ENCODE results near the gene CGREF1.

CGREF1 gene

DNA sequence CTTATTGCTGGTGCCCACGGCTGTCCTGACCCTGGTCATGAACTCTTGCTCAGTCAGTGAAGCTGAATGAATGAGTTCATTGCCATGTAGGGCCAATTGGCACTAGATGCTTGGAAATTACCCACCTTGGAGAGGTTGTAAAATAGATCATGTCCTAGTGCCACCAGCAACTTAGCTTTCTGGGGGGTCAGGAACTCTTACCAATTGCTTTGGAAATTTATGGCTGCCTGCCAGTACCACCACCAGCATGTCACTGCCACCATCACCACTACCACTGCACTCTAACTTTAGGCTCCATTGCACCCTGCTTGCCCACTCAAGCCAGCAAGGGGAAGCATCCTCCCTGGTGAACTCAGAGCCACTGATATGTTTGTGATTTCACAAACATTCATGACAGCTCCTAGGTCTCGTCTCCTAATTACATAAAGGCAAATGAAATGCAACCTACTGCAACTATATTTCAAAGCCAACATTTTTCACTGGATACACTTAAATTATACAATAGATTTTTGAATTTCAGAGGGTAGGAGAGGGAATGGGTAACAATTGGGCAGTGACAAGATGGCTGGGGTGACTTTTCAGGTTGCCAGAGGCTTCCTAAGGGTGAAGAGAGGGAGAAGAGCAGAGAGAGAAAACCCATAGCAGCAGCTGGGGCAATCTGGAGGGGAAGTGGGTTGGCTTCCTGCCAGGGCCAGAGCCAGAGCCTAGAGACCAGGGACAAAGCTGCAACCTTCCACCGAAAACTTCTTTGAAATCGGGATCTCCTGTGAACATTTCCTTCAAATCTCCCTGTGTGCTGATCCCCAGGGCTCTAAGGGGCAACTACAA is 44.0 kb downstream of the CGREF1 start:
- DNase-seq (ENCODE audit: extremely low read depth, insufficient read length): peak; percentile 52
- H3K4me3 ChIP-seq (replicated peaks; ENCODE audit: low read depth, low read length): no peak overlapping the region
- no peaks in the 10 kb centered on the region for H3K27me3 ChIP-seq (replicated peaks; ENCODE audit: control insufficient read depth, insufficient read depth, low read length)
- no peaks in the 10 kb centered on the region for H3K36me3 ChIP-seq (ENCODE audit: control insufficient read depth, insufficient read depth, low read length)
- TF ChIP-seq, protein P1, sequence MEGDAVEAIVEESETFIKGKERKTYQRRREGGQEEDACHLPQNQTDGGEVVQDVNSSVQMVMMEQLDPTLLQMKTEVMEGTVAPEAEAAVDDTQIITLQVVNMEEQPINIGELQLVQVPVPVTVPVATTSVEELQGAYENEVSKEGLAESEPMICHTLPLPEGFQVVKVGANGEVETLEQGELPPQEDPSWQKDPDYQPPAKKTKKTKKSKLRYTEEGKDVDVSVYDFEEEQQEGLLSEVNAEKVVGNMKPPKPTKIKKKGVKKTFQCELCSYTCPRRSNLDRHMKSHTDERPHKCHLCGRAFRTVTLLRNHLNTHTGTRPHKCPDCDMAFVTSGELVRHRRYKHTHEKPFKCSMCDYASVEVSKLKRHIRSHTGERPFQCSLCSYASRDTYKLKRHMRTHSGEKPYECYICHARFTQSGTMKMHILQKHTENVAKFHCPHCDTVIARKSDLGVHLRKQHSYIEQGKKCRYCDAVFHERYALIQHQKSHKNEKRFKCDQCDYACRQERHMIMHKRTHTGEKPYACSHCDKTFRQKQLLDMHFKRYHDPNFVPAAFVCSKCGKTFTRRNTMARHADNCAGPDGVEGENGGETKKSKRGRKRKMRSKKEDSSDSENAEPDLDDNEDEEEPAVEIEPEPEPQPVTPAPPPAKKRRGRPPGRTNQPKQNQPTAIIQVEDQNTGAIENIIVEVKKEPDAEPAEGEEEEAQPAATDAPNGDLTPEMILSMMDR (IDR thresholded peaks at IDR 0.05; ENCODE audit: insufficient read depth, low read length, poor library complexity, severe bottlenecking): no peak

DNA sequence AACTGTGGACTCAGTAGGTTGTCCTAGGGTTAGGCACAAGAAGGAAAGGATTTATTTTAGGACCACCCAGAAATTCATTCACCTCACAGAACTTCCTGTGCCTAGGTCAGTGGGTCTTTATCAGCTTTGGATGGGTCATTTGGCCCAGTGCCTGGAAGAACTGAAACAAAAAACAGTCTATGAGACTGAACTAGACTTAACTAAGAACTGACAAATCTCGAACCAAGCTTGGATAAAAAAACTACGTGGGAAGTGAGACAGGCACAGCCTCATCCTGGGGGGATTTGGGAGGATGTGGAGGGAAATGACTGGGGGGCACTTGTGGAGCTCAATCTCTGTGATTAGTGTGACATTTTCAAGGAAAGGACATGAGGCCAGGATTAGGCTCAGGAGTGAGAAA is 45.1 kb downstream of the CGREF1 start:
- H3K27me3 ChIP-seq (replicated peaks; ENCODE audit: control insufficient read depth, insufficient read depth, low read length): no peaks in the 10 kb centered on the region
- no peak for DNase-seq (ENCODE audit: extremely low read depth, insufficient read length)
- TF ChIP-seq, protein P1 (IDR thresholded peaks at IDR 0.05; ENCODE audit: insufficient read depth, low read length, poor library complexity, severe bottlenecking): no peak
- H3K36me3 ChIP-seq (ENCODE audit: control insufficient read depth, insufficient read depth, low read length): peaks cover 7% of the 10 kb centered on the region
- H3K4me3 ChIP-seq (replicated peaks; ENCODE audit: low read depth, low read length): no peak overlapping the region

DNA sequence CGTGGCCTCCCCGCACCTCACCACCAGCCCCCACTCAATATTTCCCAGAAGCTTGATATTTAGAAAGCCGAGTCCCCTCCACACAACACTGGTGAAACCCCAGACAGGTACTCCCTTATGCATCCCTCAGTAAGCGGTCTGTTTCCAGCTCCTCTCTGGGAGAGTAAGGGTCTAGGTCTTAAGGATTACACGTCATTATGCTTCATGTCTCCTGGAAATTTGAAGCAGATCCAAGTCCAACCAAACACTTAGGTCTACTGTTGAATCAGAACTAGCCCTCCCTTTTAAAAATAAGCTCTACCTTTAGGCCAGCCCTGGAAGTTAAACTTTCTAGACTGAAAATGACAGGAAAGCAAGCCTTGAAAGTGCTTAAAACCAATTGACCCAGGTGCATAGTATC is 46.0 kb downstream of the CGREF1 start:
- Histone ChIP-seq H3K27me3 (replicated peaks; ENCODE audit: control insufficient read depth, insufficient read depth, low read length) (no peaks in the 10 kb centered on the region), H3K36me3 (ENCODE audit: control insufficient read depth, insufficient read depth, low read length) (peaks cover 11% of the 10 kb centered on the region), H3K4me3 (replicated peaks; ENCODE audit: low read depth, low read length) (no peak overlapping the region)
- TF ChIP-seq, protein P1 (IDR thresholded peaks at IDR 0.05; ENCODE audit: insufficient read depth, low read length, poor library complexity, severe bottlenecking): no peak
- DNase-seq (ENCODE audit: extremely low read depth, insufficient read length): no peak

GRCh38 chr2:27071990-27072830 is 46.7 kb downstream of the CGREF1 start:
- H3K27me3 ChIP-seq (replicated peaks; ENCODE audit: control insufficient read depth, insufficient read depth, low read length): no peaks in the 10 kb centered on the region
- DNase-seq (ENCODE audit: extremely low read depth, insufficient read length): no peak
- TF ChIP-seq, protein P1 (IDR thresholded peaks at IDR 0.05; ENCODE audit: insufficient read depth, low read length, poor library complexity, severe bottlenecking): no peak
- H3K36me3 ChIP-seq (ENCODE audit: control insufficient read depth, insufficient read depth, low read length): peaks cover 15% of the 10 kb centered on the region
- peak overlapping the region; percentile 74 for H3K4me3 ChIP-seq (replicated peaks; ENCODE audit: low read depth, low read length)

GRCh38 chr2:27071277-27071989 is 47.5 kb downstream of the CGREF1 start, which contains the start of gene OST4:
OST4 (minus strand) TSS chr2:27071654.
- TF ChIP-seq, protein P1 (IDR thresholded peaks at IDR 0.05; ENCODE audit: insufficient read depth, low read length, poor library complexity, severe bottlenecking): no peak
- H3K36me3 ChIP-seq (ENCODE audit: control insufficient read depth, insufficient read depth, low read length): peaks cover 16% of the 10 kb centered on the region
- H3K4me3 ChIP-seq (replicated peaks; ENCODE audit: low read depth, low read length): peak within 1 kb of the TSS; percentile 99
- no peaks in the 10 kb centered on the region for H3K27me3 ChIP-seq (replicated peaks; ENCODE audit: control insufficient read depth, insufficient read depth, low read length)
- DNase-seq (ENCODE audit: extremely low read depth, insufficient read length): peak; percentile 95
